Measurements from ENCODE around the gene PLEKHA4.
A peak's percentile ranks its signal among the peaks of the same experiment; 100 is the strongest.
"Not testable (repeated sequence)": the region's sequence is repeated elsewhere in the genome, so short reads cannot be mapped to it uniquely, and the experiment has no call there.

Gene PLEKHA4

DNA sequence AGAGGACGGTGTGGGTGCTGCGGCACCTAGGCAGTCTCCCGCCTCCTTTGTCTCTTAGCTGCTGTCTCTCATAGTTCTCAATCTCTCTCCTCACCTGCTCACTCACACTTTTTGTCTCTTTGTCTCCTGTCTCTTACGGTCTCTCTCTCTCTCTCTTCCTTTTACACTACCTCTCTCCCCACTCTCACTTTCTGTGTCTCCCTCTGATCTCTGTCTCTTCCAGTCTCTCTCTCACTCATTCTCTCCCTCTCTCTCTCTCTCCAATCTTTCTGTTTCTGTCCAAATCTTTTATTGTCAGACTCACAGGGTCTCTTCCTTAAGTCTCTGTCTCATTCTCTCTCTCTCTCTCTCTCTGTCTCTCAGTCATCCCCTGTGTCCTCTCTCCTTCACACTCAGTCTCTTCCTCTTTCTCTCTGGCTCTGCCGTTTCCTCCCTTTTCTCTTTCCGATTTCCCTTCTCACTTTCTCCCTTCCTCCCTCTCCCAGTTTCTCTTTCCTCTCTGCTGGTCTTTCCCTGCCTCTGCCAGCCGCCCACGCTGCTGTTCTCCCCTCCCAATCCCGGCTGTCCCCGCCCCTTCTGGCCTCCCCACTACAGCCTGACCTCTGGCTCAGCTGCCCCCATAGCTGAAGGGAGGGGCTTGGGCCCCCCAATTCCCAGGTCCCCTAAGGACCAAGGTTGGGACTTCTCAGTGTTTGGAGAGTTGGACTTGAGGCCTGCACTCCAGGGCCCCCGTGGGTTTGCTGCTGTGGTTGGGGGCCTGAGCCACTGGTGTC, at the start of gene PLEKHA4:
Gene PLEKHA4 (minus strand): TSS at position 504 of the 773 bp plus-strand sequence. CDS start 997 bp downstream, outside the sequence.
- peak; percentile 57 for DNase-seq

DNA sequence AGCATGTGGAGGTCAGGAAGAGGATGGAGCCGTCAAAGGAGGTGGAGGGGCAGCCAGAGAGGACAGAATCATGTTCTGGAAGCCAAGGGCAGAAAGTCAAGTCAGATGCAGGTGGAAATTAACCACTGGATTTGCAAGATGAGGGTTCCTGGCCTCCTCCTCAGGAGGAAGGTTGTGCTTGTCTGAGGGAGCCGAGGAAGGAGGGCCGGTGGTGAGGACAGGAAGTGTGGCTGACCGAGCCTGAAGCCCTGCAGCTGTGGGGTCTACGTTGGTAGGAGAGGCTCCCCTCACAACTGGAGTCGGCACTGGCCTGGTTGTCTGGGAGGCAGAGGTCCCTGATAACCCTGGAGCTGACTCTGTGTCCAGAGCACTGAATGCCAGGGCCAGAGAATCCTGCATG, 49.7 kb upstream of the PLEKHA4 start:
- DNase-seq = no peak

DNA sequence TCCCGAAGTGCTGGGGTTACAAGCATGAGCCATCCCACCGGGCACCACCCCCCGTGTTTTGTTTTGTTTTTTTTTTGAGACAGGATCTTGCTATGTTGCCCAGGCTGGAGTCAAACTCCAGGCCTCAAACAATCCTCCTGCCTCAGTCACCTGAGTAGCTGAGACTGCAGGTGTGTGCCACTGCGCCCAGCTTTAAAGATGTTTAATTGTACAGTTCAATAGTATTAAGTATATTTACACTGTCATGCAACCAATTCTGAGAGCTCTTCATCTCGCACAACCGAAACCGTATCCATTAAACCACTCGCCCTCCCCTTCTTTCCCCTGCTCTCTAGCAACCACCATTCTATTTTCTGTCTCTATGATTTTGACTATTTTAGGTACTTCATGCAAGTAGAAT, 47.3 kb upstream of the PLEKHA4 start:
- no peak for DNase-seq

GRCh38 chr19:48914181-48914580, 45.8 kb upstream of the PLEKHA4 start:
- DNase-seq = no peak

DNA sequence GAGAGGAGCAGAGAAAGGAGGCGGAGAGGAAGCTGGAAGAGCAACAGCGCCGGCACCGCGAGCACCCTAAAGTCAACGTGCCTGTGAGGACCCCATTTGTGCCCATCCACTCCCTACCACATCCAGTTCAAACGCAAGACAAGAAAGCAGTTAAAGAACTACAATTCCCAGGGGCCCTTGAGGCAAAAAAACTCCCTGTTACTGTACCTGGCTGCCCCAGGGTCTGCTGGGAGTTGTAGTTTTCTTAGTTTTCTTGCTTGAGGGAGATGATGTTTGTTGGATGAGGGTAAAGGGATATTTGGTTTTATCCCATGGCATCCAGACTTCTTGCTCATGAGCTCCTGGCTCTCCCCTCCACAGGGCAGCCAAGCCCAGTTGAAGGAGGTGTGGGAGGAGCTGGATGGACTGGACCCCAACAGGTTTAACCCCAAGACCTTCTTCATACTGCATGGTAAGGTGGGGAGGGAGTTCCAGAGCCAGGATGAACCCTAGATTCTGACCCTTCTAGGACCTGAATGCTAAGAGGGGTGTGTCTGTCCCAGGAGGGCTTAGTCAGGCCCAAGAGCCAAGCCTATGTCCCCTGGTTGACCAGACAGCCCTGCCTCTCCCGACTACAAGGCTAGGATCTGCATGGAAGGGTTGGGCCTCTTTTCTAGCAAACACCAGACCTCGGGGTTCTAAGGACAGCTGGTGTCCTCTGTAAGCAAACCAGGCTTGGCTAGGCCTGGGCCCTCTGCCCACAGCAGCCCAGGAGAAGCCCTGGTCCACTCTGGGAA, 44.9 kb upstream of the PLEKHA4 start:
- DNase-seq = peak; percentile 10

DNA sequence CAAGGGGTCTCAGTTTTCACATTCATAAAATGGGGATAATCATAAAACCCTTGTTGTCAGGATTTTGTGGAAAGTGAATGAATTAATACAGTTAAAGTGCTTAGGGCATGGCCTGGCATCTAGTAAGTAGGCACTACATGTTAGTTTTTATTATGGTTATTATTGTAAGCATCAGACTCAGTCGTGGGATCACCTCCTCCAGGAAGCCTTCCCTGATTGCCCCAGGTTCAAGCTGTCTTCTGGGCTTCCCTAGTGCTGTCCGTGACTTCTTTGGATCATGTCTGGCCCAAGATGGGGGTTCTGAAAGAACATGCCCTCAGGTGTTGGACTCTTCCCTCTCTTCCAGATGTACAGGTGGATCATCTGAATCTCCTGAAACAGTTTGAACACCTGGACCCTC, 42.4 kb upstream of the PLEKHA4 start:
- no peak for DNase-seq

DNA sequence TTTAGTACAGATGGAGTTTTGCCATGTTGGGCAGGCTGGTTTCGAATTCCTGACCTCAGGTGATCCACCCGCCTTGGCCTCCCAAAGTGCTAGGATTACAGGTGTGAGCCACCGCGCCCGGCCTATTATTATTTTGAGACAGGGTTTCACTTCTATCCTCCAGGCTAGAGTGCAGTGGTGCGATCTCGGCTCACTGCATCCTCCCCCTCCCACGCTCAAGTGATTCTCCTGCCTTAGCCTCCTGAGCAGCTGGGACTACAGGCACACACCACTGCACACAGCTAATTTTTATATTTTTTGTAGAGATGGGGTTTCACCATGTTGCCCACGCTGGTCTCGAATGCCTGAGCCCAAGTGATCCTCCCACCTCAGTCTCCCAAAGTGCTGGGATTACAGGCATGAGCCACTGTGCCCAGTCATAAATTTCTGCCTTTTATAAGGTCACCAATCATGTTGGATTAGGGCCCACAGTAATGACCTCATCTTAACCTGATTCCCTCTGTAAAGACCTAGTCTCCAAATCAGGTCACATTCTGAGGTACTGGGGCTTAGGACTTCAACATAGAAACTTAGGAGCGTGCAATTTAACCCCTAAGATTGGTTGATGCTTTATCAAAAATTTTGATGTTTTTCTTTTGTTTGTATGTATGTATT, 41.1 kb upstream of the PLEKHA4 start:
- not testable (repeated sequence) for DNase-seq

GRCh38 chr19:48907671-48908070, 39.3 kb upstream of the PLEKHA4 start:
- no peak for DNase-seq

DNA sequence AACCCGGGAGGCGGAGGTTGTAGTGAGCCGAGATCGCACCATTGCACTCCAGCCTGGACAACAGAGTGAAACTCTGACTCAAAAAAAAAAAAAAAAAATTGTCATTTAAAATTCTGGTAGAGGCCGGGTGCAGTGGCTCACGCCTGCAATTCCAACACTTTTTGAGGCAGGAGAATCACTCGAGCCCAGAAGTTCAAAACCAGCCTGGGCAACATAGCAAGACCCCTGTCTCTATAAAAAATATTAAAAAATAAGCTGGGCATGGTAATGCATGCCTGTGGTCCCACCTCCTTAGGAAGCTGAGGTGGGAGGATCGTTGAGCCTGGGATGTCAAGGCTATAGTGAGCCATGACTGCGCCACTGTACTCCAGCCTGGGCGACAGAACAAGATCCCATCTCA, 37.9 kb upstream of the PLEKHA4 start:
- DNase-seq = no peak

DNA sequence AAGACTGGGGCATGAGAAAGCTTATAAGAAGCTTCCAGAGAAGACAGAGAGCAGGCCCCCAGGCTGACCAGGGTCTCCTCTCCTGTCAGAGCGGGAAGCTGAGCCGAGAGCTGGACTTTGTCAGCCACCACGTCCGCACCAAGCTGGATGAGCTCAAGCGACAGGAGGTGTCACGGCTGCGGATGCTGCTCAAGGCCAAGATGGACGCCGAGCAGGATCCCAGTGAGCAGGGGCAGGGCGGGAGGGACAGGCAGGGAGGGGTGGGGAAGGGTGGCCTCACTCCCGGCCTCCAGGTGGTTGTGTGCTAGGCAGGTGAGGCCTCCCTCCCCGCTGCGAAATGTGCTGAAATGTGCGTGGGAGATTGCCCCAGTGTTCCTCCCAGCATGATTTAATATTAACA, 37.2 kb upstream of the PLEKHA4 start:
- no peak for DNase-seq

DNA sequence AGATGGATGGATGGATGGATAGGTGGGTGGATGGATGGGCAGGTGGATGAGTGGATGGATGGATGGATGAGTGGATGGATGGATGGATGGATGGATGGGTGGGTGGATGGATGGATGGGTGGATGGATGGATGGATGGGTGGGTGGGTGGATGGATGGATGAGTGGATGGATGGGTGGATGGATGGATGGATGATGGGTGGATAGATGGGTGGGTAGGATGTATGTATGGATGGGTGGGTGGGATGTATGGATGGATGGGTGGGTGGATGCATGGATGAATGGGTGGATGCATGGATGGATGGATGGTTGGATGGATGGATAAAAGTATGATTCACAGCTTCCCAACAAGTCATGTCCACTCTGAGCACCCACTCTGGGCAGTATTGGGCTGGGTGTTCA, 35.4 kb upstream of the PLEKHA4 start:
- DNase-seq = not testable (repeated sequence)

DNA sequence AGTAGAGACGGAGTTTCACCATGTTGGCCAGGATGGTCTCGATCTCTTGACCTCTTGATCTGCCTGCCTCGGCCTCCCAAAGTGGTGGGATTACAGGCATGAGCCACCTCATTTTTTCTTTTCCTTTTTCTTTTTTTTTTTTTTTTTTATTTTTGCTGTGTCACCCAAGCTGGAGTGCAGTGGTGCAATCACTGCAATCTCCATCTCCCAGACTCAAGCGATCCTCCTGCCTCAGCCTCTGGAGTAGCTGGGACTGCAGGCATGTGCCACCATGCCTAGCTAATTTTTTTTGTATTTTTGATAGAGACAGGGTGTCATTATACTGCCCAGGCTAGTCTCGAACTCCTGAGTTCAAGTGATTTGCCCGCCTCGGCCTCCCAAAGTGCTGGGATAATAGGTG, 33.9 kb upstream of the PLEKHA4 start:
- DNase-seq = not testable (repeated sequence)

GRCh38 chr19:48900477-48901406, 32.3 kb upstream of the PLEKHA4 start:
- peak; percentile 61 for DNase-seq

DNA sequence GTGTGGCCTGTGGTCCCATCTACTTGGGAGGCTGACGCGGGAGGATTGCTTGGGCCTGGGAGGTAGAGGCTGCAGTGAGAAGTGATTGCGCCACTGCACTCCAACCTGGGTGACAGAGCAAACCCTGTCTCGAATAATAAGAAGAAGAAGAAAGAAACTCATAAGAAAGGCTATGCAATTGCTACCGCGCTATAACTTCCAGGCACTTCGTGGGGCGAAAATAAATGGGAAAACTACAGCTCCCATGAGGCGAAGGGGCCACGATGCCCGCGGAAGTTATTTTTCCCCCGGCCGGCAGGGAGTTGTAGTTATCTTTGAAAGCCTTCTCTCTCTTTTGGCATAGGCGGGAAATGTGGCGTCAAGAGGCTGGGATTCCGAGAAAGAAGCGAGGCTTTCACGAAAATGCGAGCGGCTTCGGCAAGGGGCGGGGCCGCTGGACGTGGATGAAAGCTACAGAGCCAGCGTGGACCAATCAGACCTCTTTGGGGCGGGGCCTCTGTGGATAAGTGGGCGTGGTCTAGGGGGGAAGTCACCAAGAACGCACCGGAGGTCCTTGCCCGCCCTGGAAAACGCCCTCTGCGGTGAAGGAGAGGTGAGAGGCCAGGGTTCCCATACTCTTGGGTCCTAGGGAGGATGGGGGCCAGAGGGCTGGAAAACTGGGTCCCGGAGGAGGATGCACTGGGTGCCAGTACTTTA, 31.5 kb upstream of the PLEKHA4 start, which contains the start of gene NUCB1:
Gene NUCB1 (plus strand): TSS at position 532 of the 696 bp plus-strand sequence. CDS start 485 bp downstream, outside the sequence.
- DNase-seq = peak; percentile 100

- not testable (repeated sequence) for DNase-seq
These were observed 31.0 kb upstream of the PLEKHA4 start for GRCh38 chr19:48899386-48899749.

GRCh38 chr19:48897181-48897580, 28.8 kb upstream of the PLEKHA4 start:
- no peak for DNase-seq

- no peak for DNase-seq
These were observed 27.8 kb upstream of the PLEKHA4 start for GRCh38 chr19:48896191-48896720.

- DNase-seq = no peak
These were observed 26.8 kb upstream of the PLEKHA4 start for GRCh38 chr19:48895226-48895625.

DNA sequence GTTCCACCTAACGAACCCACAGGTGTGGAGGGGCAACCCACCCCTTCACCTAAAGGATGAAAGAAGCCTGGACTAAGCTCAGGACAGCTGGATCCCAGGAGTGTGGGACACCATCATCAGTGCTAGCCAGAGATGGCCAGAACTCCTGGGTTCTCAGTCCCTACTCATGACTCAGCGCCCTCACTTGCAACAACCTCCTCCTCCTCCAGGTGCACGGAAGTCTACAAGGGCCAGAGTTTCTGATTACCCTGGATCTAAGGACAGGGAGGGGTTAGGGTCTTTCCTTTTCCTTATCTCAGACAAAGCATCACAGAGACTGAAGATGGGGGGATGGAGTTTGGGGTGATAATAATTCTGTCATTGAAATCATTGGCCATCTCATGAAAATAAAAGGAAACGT, 22.1 kb upstream of the PLEKHA4 start:
- DNase-seq = no peak

- DNase-seq = not testable (repeated sequence)
These were observed 21.1 kb upstream of the PLEKHA4 start for GRCh38 chr19:48889496-48889895.

DNA sequence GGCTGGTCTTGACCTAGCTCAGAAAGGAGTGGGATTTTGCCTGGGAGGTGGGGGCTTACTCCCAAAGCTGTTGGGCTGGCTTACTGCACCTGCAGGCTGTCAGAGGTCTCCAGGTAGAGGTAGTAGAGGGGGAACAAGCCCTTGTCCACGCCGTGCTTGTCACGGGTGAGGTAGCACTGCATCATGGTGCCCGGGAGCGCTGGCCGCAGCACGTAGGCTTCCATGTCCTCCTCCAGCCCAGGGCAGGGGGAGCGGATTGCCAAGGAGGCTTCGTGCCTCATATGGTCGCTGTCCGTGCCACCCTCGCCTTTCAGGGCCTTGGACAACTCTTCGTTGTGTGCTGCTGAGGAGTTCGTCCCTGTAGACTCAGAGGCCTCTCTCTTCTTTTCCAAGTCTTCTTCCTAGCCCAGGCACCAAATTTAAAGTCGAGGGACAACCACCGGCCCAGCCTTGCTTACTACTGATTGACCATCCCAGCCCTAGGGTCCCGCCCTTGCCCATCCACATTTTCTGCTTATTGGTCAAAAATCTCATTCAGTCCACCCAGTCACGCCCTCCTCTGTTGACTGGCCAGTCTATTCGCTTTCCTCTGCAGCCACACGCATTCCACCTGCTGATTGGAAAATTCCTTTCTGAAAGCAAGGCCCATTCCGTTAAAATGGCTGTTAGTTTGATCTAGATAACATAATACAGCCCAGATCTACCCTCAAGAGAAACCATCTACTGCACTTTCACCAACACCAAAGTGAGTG, 19.6 kb upstream of the PLEKHA4 start:
- DNase-seq = no peak

Data from MV-4-11 (cell line).